ENCODE measurements around the gene AGTR1.

AGTR1 gene

GRCh38 chr3:148697306-148698189 lies at the start of gene AGTR1:
AGTR1 (plus strand) TSS chr3:148697903; CDS start chr3:148741036, 43,133 bp downstream.
- peak; percentile 38 for DNase-seq

- peak; percentile 84 for DNase-seq
Observed at GRCh38 chr3:148648685-148649352, 48.9 kb upstream of the AGTR1 start.

- no peak for DNase-seq
Observed at GRCh38 chr3:148651549-148651948, 46.2 kb upstream of the AGTR1 start.

- no peak for DNase-seq
Observed at GRCh38 chr3:148654433-148654832, 43.3 kb upstream of the AGTR1 start.

GRCh38 chr3:148657470-148657869 lies 40.2 kb upstream of the AGTR1 start:
- DNase-seq = no peak

- DNase-seq = no peak
Observed at GRCh38 chr3:148659512-148659911, 38.2 kb upstream of the AGTR1 start.

- no peak for DNase-seq
Observed at GRCh38 chr3:148680289-148680688, 17.4 kb upstream of the AGTR1 start.

GRCh38 chr3:148681080-148681479 lies 16.6 kb upstream of the AGTR1 start:
- DNase-seq = peak; percentile 79

- no peak for DNase-seq
Observed at GRCh38 chr3:148682997-148683396, 14.7 kb upstream of the AGTR1 start.

GRCh38 chr3:148694116-148694515 lies 3.6 kb upstream of the AGTR1 start:
- DNase-seq = peak; percentile 8

GRCh38 chr3:148698190-148698810 lies 597 bp downstream of the AGTR1 start:
- DNase-seq = no peak

- no peak for DNase-seq
Observed at GRCh38 chr3:148705314-148705713, 7.6 kb downstream of the AGTR1 start.

- peak; percentile 49 for DNase-seq
Observed at GRCh38 chr3:148707601-148708380, 10.1 kb downstream of the AGTR1 start.

- DNase-seq = no peak
Observed at GRCh38 chr3:148708409-148708808, 10.7 kb downstream of the AGTR1 start.

- DNase-seq = no peak
Observed at GRCh38 chr3:148709560-148710253, 12.0 kb downstream of the AGTR1 start.

GRCh38 chr3:148710665-148711064 lies 13.0 kb downstream of the AGTR1 start:
- DNase-seq = no peak

GRCh38 chr3:148711981-148712666 lies 14.4 kb downstream of the AGTR1 start:
- DNase-seq = peak; percentile 69

- DNase-seq = no peak
Observed at GRCh38 chr3:148714521-148714920, 16.8 kb downstream of the AGTR1 start.

- DNase-seq = no peak
Observed at GRCh38 chr3:148716657-148717056, 19.0 kb downstream of the AGTR1 start.

- no peak for DNase-seq
Observed at GRCh38 chr3:148717885-148718561, 20.3 kb downstream of the AGTR1 start.

All from HCEC 1CT (cell line).